K562 (cell line): ENCODE results near the gene SH3BGRL3. TPM values are rescaled to one million over a fixed set of nuclear protein-coding genes. Genes with fewer than 3 reads are reported as not detected.

ENCODE experiments used
- CSDE1 ChIP-seq, 2 experiments: fragments of 450-650 bp; IDR thresholded peaks; 2 replicates each; pipeline ENCODE4 v1.6.1; 2016; ENCODE audit warnings: mild to moderate bottlenecking in 1 of 2
- CXXC5 ChIP-seq: fragments of 250-450 bp; sonication (Bioruptor Pico); IDR thresholded peaks from 2 replicates; pipeline ENCODE4 v1.8.0; 2022; ENCODE audit warnings: inconsistent platforms, mild to moderate bottlenecking, moderate library complexity
- DDX20 ChIP-seq: fragments of 450-650 bp; IDR thresholded peaks from 2 replicates; pipeline ENCODE4 v1.6.1; 2016; ENCODE audit warnings: missing genetic modification characterization, low read depth, mild to moderate bottlenecking, missing compliant biosample characterization, moderate library complexity
- HSF4 ChIP-seq: fragments of 250-450 bp; sonication (Bioruptor Pico); IDR thresholded peaks from 2 replicates; pipeline ENCODE4 v2.1.2; 2022; ENCODE audit warnings: mild to moderate bottlenecking, moderate library complexity, borderline replicate concordance
- IFI16 ChIP-seq: fragments of 250-450 bp; sonication (Bioruptor Pico); IDR thresholded peaks from 2 replicates; pipeline ENCODE4 v2.1.2; 2022; ENCODE audit warnings: mild to moderate bottlenecking, inconsistent platforms
- KAT2B ChIP-seq: IDR thresholded peaks from one replicate; pipeline ENCODE4 v1.6.1; 2012; ENCODE audit warnings: low read depth, mild to moderate bottlenecking, control low read depth, inconsistent platforms, low read length, moderate library complexity
- NCOA6 ChIP-seq: fragments of 450-650 bp; IDR thresholded peaks from 2 replicates; pipeline ENCODE4 v1.6.1; 2017; ENCODE audit warnings: mild to moderate bottlenecking
- PCBP1 ChIP-seq: fragments of 200-400 bp; formaldehyde crosslinking; IDR thresholded peaks from 2 replicates; pipeline ENCODE4 v1.6.1; 2018; ENCODE audit warnings: mild to moderate bottlenecking, low read depth, low read length; ENCODE audit not compliant: poor library complexity, severe bottlenecking
- ZNF175 ChIP-seq: fragments of 200-800 bp; sonication (Bioruptor generic); IDR thresholded peaks from 2 replicates; pipeline ENCODE4 v1.6.1; 2016; ENCODE audit warnings: low read depth, mild to moderate bottlenecking, missing genetic modification characterization, missing compliant biosample characterization
- ZNF197 ChIP-seq: fragments of 200-800 bp; sonication (Bioruptor generic); IDR thresholded peaks from 2 replicates; pipeline ENCODE4 v1.6.1; 2016; ENCODE audit warnings: low read depth, missing genetic modification characterization, missing compliant biosample characterization
- ZNF253 ChIP-seq: fragments of 250-450 bp; sonication (Bioruptor Pico); conservative IDR thresholded peaks from 2 replicates; pipeline ENCODE4 v1.6.1; 2021; ENCODE audit warnings: mild to moderate bottlenecking
- polyA plus RNA-seq, 8 experiments: library from polyadenylated mRNA; depleted of rRNA in 4 of 8; stranded (reverse) in 5 of 8; unstranded in 3 of 8; fragments of >200 nt; fragmentation: Nextera tagmentation in 2 of 8; fragmentation: Illumina TruSeq in 1 of 8; extraction: Ambion mirVana in 2 of 8; extraction: Trizol in 1 of 8; gene quantifications; 2 replicates each; pipeline versions ENCODE4 v1.2.1 to v1.2.3, GENCODE V29; 2011 to 2014; ENCODE audit warnings: inconsistent platforms in 1 of 8, missing spikeins in 1 of 8
- total RNA-seq, 7 experiments: library from RNA; depleted of rRNA in 6 of 7; stranded (reverse); fragments of >200 nt in 6 of 7; fragmentation: Illumina TruSeq in 2 of 7; extraction: Trizol in 2 of 7; gene quantifications; 2 replicates each; pipeline versions ENCODE4 v1.2.1 to v1.2.3, GENCODE V29; 2011 to 2021; ENCODE audit warnings: low replicate concordance in 1 of 7
- TF ChIP-seq, protein P1 (sequence below), 2 experiments: IDR thresholded peaks in 1 of 2; conservative IDR thresholded peaks in 1 of 2; 2 replicates each; pipeline ENCODE4 v1.6.1; 2016; ENCODE audit warnings: low read depth in 2 of 2, mild to moderate bottlenecking in 1 of 2, missing compliant biosample characterization in 1 of 2, missing genetic modification characterization in 1 of 2, moderate library complexity in 1 of 2
- TF ChIP-seq, protein P2 (sequence below): fragments of 250-450 bp; sonication (Bioruptor Pico); IDR thresholded peaks from 2 replicates; pipeline ENCODE4 v1.9.0; 2021; ENCODE audit warnings: mild to moderate bottlenecking
- TF ChIP-seq, protein P3 (sequence below), 2 experiments: fragments of 250-450 bp in 1 of 2; fragments of 450-650 bp in 1 of 2; sonication (Bioruptor Pico) in 1 of 2; IDR thresholded peaks; 2 replicates each; pipeline versions ENCODE4 v1.6.1 to v1.8.0; 2016 to 2021; ENCODE audit warnings: mild to moderate bottlenecking in 2 of 2, moderate library complexity in 2 of 2, missing compliant biosample characterization in 1 of 2, missing genetic modification characterization in 1 of 2

SH3BGRL3 gene
- total and polyA plus RNA-seq, 9 of the 15 experiments (the other 6 are each of a cell fraction or from before 2014, with no cell fraction given): 30.3 to 140 (median 54.2) TPM

DNA sequence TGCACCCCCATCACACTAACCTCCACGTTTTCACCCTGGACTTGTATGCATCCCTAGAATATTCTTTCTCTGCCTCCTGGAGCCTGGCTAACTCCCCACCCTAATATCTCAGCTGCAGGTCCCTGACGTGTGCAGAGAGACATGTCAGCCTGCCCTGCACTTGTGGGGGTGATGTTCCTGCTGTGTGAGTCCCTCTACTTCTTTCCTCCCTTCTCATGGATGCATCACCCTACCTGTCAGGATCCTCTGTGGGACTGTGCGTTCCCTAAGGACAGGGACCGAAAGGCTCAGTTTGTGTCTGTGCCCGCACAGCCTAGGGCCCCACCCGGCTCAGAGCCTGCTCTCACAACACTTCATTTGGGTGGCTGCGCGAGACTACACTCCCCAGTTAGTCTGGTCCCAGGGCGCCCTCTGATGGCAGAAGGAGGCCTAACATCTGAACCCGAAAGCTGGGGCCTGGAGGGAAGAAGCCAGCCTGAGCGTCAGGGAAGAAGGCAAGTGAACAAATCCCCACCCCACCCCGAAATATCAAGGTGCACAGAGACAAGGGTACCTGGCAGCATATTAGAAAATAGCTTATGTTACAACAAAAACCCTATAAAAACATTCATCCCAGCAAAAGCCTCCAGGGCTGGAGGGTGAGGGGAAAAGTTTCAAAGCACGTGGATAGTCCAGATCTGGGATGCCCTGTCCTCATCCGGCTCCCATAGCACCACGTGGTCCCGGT lies 41.6 kb downstream of the SH3BGRL3 start (continued):
- TF ChIP-seq, protein P1, sequence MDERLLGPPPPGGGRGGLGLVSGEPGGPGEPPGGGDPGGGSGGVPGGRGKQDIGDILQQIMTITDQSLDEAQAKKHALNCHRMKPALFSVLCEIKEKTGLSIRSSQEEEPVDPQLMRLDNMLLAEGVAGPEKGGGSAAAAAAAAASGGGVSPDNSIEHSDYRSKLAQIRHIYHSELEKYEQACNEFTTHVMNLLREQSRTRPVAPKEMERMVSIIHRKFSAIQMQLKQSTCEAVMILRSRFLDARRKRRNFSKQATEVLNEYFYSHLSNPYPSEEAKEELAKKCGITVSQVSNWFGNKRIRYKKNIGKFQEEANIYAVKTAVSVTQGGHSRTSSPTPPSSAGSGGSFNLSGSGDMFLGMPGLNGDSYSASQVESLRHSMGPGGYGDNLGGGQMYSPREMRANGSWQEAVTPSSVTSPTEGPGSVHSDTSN (CRISPR knock-in tag; IDR thresholded peaks at IDR 0.05; ENCODE audit: low read depth): no peak
- TF ChIP-seq, protein P1 (tag; conservative IDR thresholded peaks at IDR 0.05; ENCODE audit: low read depth): no peak
- no peak for TF ChIP-seq CSDE1 (IDR thresholded peaks at IDR 0.05)
- no peak for TF ChIP-seq HSF4 (CRISPR knock-in tag)
- TF ChIP-seq CXXC5 (CRISPR knock-in tag): peak; percentile 31; the same call in 1 of the 2 replicates
- no peak for TF ChIP-seq NCOA6
- TF ChIP-seq, protein P2, sequence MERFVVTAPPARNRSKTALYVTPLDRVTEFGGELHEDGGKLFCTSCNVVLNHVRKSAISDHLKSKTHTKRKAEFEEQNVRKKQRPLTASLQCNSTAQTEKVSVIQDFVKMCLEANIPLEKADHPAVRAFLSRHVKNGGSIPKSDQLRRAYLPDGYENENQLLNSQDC (CRISPR knock-in tag): no peak
- TF ChIP-seq DDX20 (tag): no peak
- no peak for TF ChIP-seq IFI16 (CRISPR knock-in tag)
- TF ChIP-seq, protein P3, sequence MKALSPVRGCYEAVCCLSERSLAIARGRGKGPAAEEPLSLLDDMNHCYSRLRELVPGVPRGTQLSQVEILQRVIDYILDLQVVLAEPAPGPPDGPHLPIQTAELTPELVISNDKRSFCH (CRISPR knock-in tag; IDR thresholded peaks at IDR 0.05): no peak
- TF ChIP-seq, protein P3 (tag; IDR thresholded peaks at IDR 0.05): no peak
- TF ChIP-seq ZNF253 (CRISPR knock-in tag): no peak
- no peak for TF ChIP-seq ZNF175 (CRISPR knock-in tag)
- no peak for TF ChIP-seq PCBP1
- no peak for TF ChIP-seq KAT2B
- no peak for TF ChIP-seq ZNF197 (CRISPR knock-in tag)
